H1 (cell line): ENCODE measurements around the gene PRR5L. TPM values are rescaled to one million over a fixed set of nuclear protein-coding genes. Genes with fewer than 3 reads are reported as not detected.

ENCODE experiments used
- CBX8 ChIP-seq: fragments of 300-800, 300-1000 bp; sonication (generic); IDR thresholded peaks from 2 replicates; pipeline ENCODE4 v1.7.1; 2016; ENCODE audit warnings: low read depth, low read length, borderline replicate concordance
- CHD1 ChIP-seq: IDR thresholded peaks from 2 replicates; pipeline ENCODE4 v1.6.1; 2012; ENCODE audit warnings: low read depth, low read length, improper control_type of control experiment
- CHD7 ChIP-seq: fragments of 300-600 bp; sonication (generic); IDR thresholded peaks from 2 replicates; pipeline ENCODE4 v1.7.1; 2012; ENCODE audit warnings: low read length, moderate library complexity, mild to moderate bottlenecking, inconsistent platforms; ENCODE audit not compliant: insufficient replicate concordance
- CTBP2 ChIP-seq: IDR thresholded peaks from 2 replicates; pipeline ENCODE4 v1.7.0; 2011; ENCODE audit warnings: borderline replicate concordance, mild to moderate bottlenecking, moderate library complexity, mixed read lengths, low read length; ENCODE audit not compliant: insufficient read depth, insufficient read length
- POU5F1 ChIP-seq: IDR thresholded peaks from 2 replicates; pipeline ENCODE4 v1.6.1; 2011; ENCODE audit warnings: low read depth, mild to moderate bottlenecking, low read length, moderate library complexity
- RBBP5 ChIP-seq: IDR thresholded peaks from 2 replicates; pipeline ENCODE4 v1.7.1; 2012; ENCODE audit warnings: low read depth, mild to moderate bottlenecking, inconsistent platforms, low read length, moderate library complexity, borderline replicate concordance
- SIX5 ChIP-seq: IDR thresholded peaks from 2 replicates; pipeline ENCODE4 v1.6.1; 2011; ENCODE audit warnings: mild to moderate bottlenecking, low read depth, low read length
- polyA plus RNA-seq, 7 experiments: library from polyadenylated mRNA; depleted of rRNA in 3 of 7; stranded (reverse) in 5 of 7; unstranded in 2 of 7; fragments of >200 nt in 5 of 7; fragments of 200-250 nt in 2 of 7; gene quantifications; 1 replicate in 5 of 7; 2 replicates in 1 of 7; 4 replicates in 1 of 7; pipeline versions ENCODE4 v1.2.1 to v1.2.3, GENCODE V29; 2011 to 2013; ENCODE audit warnings: missing spikeins in 2 of 7, mixed read lengths in 2 of 7
- total RNA-seq: library from RNA; stranded (reverse); fragmentation: NEBNext Ultra II Directional; extraction: Animal tissue kit (Norgen Biotek cat#: 25700); gene quantifications from 2 replicates; pipeline ENCODE4 v1.2.1, GENCODE V29; 2021

Gene PRR5L
- total and polyA plus RNA-seq, 2 of the 8 experiments (the other 6 are each of a cell fraction or from before 2014, with no cell fraction given) = 6.6 to 10.1 TPM

- TF ChIP-seq CHD7 = no peak
- TF ChIP-seq CHD1 = no peak
- no peak for TF ChIP-seq POU5F1
- no peak for TF ChIP-seq CBX8
- no peak for TF ChIP-seq SIX5
- peak; percentile 85; the same call in 1 of the 2 replicates for TF ChIP-seq RBBP5
- peak; percentile 42 for TF ChIP-seq CTBP2
These were observed 80.2 kb downstream of the PRR5L start (continued) for GRCh38 chr11:36376009-36376887.
